MM.1S (cell line): ENCODE results near the gene CAV1.

Experiments
- EZH2 ChIP-seq: fragments of 300-600 bp; sonication (generic); optimal IDR thresholded peaks from 2 replicates; pipeline ENCODE3; 2017; ENCODE audit warnings: low read depth, mild to moderate bottlenecking, antibody characterized with exemption, low read length, mixed read lengths
- EZH2phosphoT487 ChIP-seq: fragments of 300-600 bp; sonication (generic); IDR thresholded peaks from 2 replicates; pipeline ENCODE4 v1.6.1; 2018; ENCODE audit warnings: antibody characterized with exemption, low read length
- TF ChIP-seq, protein P1 (sequence below): fragments of 300-600 bp; sonication (generic); IDR thresholded peaks from 2 replicates; pipeline ENCODE4 v1.5.1; 2016; ENCODE audit warnings: antibody characterized with exemption, low read length, mixed read lengths

DNA sequence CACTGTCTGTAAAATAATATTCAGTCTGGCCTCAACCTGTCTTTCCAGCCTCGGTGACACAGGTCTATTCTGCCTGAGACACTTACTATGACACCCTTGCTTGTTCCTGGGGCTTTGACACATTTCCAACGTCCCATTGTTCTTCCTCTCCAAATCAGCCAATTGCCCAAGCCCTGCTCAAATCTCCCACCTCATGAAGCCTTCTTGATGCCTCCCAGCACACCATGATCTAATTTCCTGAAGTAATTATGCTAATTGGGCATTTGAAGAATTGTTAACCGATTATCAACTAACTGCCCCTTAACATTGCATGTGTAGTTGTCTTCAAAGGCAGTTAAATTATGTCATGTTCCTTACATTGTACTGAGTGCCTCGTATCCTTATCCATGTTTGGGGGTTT lies 33.1 kb downstream of the CAV1 start:
- TF ChIP-seq, protein P1, sequence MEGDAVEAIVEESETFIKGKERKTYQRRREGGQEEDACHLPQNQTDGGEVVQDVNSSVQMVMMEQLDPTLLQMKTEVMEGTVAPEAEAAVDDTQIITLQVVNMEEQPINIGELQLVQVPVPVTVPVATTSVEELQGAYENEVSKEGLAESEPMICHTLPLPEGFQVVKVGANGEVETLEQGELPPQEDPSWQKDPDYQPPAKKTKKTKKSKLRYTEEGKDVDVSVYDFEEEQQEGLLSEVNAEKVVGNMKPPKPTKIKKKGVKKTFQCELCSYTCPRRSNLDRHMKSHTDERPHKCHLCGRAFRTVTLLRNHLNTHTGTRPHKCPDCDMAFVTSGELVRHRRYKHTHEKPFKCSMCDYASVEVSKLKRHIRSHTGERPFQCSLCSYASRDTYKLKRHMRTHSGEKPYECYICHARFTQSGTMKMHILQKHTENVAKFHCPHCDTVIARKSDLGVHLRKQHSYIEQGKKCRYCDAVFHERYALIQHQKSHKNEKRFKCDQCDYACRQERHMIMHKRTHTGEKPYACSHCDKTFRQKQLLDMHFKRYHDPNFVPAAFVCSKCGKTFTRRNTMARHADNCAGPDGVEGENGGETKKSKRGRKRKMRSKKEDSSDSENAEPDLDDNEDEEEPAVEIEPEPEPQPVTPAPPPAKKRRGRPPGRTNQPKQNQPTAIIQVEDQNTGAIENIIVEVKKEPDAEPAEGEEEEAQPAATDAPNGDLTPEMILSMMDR: no peak
- TF ChIP-seq EZH2 (no peak), EZH2phosphoT487 (no peak)
